Lower lobe of right lung (tissue), 2 donors: ENCODE results near the gene PIP5K1B. TPM values are rescaled to one million over a fixed set of nuclear protein-coding genes. Genes with fewer than 3 reads are reported as not detected.

ENCODE experiments used
- ATAC-seq, 2 donors: fragments of 200-7000 bp; cut with Tn5 transposase; one replicate each; pipeline ENCODE4 v1.9.1; 2020 to 2022; ENCODE audit warnings: mild to moderate bottlenecking in 2 of 2, moderate library complexity in 2 of 2
- DNase-seq: peaks from one replicate; pipeline ENCODE4 v3.0.0-alpha.2; 2020
- H3K27ac ChIP-seq: fragments of 200-600 bp; one replicate; pipeline ENCODE4 v1.8.0; 2022
- H3K27me3 ChIP-seq: fragments of 200-600 bp; one replicate; pipeline ENCODE4 v1.8.0; 2022; ENCODE audit warnings: low read depth
- H3K36me3 ChIP-seq: fragments of 200-600 bp; one replicate; pipeline ENCODE4 v1.8.0; 2022; ENCODE audit warnings: mild to moderate bottlenecking
- H3K4me1 ChIP-seq: fragments of 200-600 bp; one replicate; pipeline ENCODE4 v1.8.0; 2022
- H3K4me3 ChIP-seq: fragments of 200-600 bp; one replicate; pipeline ENCODE4 v1.8.0; 2022; ENCODE audit warnings: mild to moderate bottlenecking
- H3K9me3 ChIP-seq: fragments of 200-600 bp; one replicate; pipeline ENCODE4 v1.8.0; 2022
- intact Hi-C: fragments of 100-400 bp; cut with DNase I; formaldehyde crosslinking; loops from one replicate; pipeline ENCODE4 v1.11.0; 2022
- total RNA-seq: library from RNA; stranded (reverse); fragmentation: NEBNext Ultra II Directional; extraction: Animal tissue kit (Norgen Biotek cat#: 25700); gene quantifications from one replicate; pipeline ENCODE4 v1.2.1, GENCODE V29; 2021
- TF ChIP-seq, protein P1 (sequence below): fragments of 200-600 bp; IDR thresholded peaks from one replicate; pipeline ENCODE4 v1.8.0; 2022; ENCODE audit warnings: antibody characterized with exemption, mild to moderate bottlenecking
- donor health status: DM: no; HTN: yes; CAD: no; lungs with severe emphysema.

The PIP5K1B gene
- total RNA-seq, 1 donor from 2014 or later, result 35.9 TPM

DNA sequence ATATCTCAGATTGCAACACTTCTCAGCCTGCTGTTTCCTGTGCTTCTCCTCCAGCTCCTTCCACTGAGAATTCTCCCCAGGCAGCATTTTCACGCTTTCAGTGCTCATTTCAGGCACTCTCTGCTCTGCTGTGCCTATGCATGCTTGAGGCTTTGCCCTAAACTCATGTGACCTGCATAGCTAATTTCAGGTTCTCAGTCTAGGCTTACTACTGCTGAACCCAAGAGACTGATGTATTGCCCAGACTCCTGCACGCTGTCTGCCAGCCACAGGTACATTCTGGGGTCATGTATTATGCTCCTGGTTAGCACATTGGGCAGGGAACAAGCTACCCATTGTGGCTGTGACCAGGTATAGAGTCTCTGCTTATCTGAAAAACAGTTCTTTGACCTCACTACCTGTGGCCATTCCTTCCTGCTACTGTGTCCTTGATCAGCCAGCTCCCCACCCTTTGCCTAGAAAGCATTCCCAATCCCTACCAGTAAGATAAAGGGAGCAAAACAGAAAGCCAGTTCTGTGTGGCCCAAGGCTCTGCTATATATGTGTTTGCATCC is 34.7 kb downstream of the PIP5K1B start:
- no peaks in the 10 kb centered on the region for H3K9me3 ChIP-seq
- no peak overlapping the region for H3K4me3 ChIP-seq
- H3K36me3 ChIP-seq, result no peaks in the 10 kb centered on the region
- H3K4me1 ChIP-seq, result peaks cover 19% of the 10 kb centered on the region
- DNase-seq, result no peak
- H3K27me3 ChIP-seq, result no peaks in the 10 kb centered on the region
- intact Hi-C loops, result no loop called here
- peak overlapping the region; percentile 63 for H3K27ac ChIP-seq
- peak; percentile 27 for ATAC-seq
- TF ChIP-seq, protein P1, sequence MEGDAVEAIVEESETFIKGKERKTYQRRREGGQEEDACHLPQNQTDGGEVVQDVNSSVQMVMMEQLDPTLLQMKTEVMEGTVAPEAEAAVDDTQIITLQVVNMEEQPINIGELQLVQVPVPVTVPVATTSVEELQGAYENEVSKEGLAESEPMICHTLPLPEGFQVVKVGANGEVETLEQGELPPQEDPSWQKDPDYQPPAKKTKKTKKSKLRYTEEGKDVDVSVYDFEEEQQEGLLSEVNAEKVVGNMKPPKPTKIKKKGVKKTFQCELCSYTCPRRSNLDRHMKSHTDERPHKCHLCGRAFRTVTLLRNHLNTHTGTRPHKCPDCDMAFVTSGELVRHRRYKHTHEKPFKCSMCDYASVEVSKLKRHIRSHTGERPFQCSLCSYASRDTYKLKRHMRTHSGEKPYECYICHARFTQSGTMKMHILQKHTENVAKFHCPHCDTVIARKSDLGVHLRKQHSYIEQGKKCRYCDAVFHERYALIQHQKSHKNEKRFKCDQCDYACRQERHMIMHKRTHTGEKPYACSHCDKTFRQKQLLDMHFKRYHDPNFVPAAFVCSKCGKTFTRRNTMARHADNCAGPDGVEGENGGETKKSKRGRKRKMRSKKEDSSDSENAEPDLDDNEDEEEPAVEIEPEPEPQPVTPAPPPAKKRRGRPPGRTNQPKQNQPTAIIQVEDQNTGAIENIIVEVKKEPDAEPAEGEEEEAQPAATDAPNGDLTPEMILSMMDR, result no peak

DNA sequence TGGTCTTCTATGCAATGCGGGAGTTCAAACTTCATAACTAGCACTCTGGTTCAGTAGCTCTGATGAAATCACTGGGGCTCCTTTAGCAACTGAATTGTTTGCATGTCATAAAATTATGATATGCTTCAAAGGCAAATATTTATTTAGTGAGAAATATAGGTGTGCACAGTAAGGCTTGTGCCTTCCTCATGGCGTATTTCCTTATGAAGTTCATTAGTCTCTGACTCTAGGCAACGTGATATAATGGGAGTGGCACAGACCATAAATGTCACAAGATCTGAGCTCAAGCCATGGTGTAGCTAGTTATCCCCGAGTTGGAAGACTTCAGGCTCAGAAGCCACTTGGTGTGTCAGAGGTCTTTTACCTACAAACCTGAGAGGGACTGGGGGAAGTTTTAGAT is 35.5 kb downstream of the PIP5K1B start:
- peaks cover 19% of the 10 kb centered on the region for H3K4me1 ChIP-seq
- TF ChIP-seq, protein P1, result no peak
- no peak overlapping the region for H3K4me3 ChIP-seq
- ATAC-seq (peak; percentile 87 to 90), DNase-seq (no peak)
- intact Hi-C loops, result no loop called here
- H3K9me3 ChIP-seq, result no peaks in the 10 kb centered on the region
- no peaks in the 10 kb centered on the region for H3K36me3 ChIP-seq
- no peaks in the 10 kb centered on the region for H3K27me3 ChIP-seq
- H3K27ac ChIP-seq, result peak overlapping the region; percentile 63

DNA sequence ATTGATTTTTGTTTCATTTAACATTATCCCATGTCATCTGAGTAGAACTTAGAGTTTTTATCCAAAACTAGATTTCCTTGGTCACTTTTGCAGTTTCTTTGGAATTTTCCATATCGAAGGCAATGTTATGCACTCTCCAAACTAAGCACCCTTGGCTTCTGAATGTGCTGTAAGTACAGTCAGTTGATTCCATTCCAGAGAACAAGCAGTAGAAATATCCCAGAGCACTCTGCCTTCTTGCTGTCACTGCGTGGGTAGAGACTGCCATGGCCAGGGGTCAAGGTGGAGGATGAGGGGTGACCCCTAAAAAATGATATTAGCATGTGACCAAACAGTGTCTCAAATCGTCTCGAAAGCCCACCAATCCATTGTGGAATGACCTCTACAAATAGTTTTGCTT is 36.2 kb downstream of the PIP5K1B start:
- intact Hi-C loops, result no loop called here
- DNase-seq (no peak), ATAC-seq (peak; percentile 32 to 59)
- H3K27me3 ChIP-seq, result no peaks in the 10 kb centered on the region
- no peak overlapping the region for H3K4me3 ChIP-seq
- H3K4me1 ChIP-seq, result peaks cover 19% of the 10 kb centered on the region
- peak overlapping the region; percentile 63 for H3K27ac ChIP-seq
- H3K36me3 ChIP-seq, result no peaks in the 10 kb centered on the region
- TF ChIP-seq, protein P1, result no peak
- no peaks in the 10 kb centered on the region for H3K9me3 ChIP-seq

DNA sequence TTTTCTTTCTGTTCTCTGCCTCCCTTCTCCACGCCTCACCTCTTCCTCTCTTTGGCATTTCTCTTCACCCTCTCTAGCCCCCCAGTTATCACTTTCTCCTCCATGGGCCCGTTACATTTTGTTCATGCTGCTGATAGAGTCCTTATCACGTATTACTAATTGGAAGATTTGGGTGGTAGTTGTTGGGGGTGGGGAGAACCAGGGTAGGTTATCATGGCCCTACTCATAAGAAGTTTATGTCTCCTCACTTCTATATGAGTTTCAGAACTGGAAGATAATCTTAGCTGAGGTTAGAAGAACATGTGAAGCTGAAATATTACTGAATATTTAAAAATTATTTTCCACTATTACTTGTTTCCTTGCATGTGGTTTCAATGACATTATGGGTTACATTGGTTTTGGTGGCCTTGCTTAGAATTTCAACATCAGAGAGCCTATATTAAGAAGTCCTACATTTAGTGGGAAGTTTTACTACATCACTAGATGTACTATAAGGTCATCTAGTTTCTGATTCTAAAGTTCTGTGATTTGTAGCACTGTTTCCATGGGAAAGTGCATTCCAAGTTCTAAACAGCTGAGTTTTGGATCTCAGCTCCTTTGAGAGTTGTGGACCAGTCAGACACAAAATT is 36.8 kb downstream of the PIP5K1B start:
- DNase-seq (no peak), ATAC-seq (no peak)
- Histone ChIP-seq H3K4me1 (peaks cover 23% of the 10 kb centered on the region), H3K27me3 (no peaks in the 10 kb centered on the region), H3K9me3 (no peaks in the 10 kb centered on the region), H3K27ac (no peak overlapping the region), H3K4me3 (no peak overlapping the region), H3K36me3 (no peaks in the 10 kb centered on the region)
- intact Hi-C loops, result no loop called here
- TF ChIP-seq, protein P1, result no peak

DNA sequence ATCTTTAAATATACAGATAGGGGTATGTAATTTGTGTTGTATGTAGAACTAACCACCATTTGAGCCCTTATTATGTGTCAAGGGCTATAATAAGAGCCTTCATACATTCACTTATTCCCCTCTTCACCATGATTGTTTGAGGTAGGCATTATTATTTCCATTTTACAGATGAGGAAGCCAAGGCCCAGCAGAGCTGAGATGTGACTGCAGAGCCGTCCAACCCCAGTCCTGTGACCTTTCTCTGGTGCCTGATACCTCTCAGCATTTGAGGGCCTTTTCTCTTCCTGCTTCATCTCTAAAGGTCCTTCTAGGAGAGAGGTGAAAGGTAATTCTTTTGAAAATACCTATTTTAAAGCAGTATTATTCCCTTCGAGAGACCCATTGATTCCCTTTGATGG is 37.3 kb downstream of the PIP5K1B start:
- H3K4me1 ChIP-seq, result peaks cover 28% of the 10 kb centered on the region
- no peak overlapping the region for H3K27ac ChIP-seq
- TF ChIP-seq, protein P1, result no peak
- H3K27me3 ChIP-seq, result no peaks in the 10 kb centered on the region
- H3K36me3 ChIP-seq, result no peaks in the 10 kb centered on the region
- no peak overlapping the region for H3K4me3 ChIP-seq
- DNase-seq, result no peak
- no peaks in the 10 kb centered on the region for H3K9me3 ChIP-seq
- intact Hi-C loops, result no loop called here
- ATAC-seq, result no peak
